ENCODE measurements around the gene RNU1-3. TPM values are rescaled to one million over a fixed set of nuclear protein-coding genes. Genes with fewer than 3 reads are reported as not detected.
"Not testable (repeated sequence)": the region's sequence is repeated elsewhere in the genome, so short reads cannot be mapped to it uniquely, and the experiment has no call there.

Gene RNU1-3
- total and polyA plus RNA-seq, 2 experiments from 2014 or later: under 0.01 TPM; not detected in 1

DNA sequence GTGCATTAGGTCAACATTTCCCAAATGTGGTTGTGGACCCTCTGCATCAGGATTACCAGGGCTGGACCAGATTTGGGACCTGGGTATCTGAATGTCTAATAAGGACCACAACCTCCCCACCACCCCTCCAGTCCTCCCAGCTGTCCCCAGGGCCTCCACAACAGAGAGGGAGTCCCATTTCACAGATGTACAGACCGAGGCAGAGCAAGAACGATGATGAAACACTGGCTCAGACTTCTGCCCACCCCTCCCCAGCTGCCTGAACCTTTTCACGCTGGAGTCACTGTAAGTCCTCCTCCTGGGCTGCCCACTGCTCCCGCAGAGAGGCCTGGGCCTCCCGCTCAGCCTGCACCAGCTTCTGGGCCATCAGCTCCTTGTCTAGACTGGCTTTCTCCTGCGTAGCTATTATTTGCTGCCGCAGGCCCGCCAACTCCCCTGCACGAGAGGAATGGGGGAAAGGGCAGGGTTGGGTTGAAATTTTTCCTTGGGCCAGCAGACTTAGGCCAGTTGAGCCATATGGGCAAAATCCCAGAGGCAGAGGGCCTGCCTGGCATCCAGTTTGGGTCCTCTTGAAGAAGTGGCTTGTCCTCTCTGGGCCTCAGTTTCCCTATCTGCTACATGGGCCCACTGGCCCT, 45.0 kb downstream of the RNU1-3 start:
- WGBS (ENCODE audit: low lambda C conversion rate, missing lambda C conversion rate): 95% methylated on average over 9 of the region's 9 CpGs
- not testable (repeated sequence) for H3K27ac ChIP-seq; H3K4me1 ChIP-seq (ENCODE audit: insufficient read depth); DNase-seq (ENCODE audit: low spot score); H3K4me2 ChIP-seq; H3K9me3 ChIP-seq (ENCODE audit: low read depth); H4K20me1 ChIP-seq (ENCODE audit: insufficient read depth, poor library complexity, severe bottlenecking); H3K79me2 ChIP-seq; H3K4me3 ChIP-seq; H3K27me3 ChIP-seq; H3K9me2 ChIP-seq (replicated peaks; ENCODE audit: insufficient read depth); H2AFZ ChIP-seq; H3K36me3 ChIP-seq (replicated peaks; ENCODE audit: insufficient read depth, low read depth)

DNA sequence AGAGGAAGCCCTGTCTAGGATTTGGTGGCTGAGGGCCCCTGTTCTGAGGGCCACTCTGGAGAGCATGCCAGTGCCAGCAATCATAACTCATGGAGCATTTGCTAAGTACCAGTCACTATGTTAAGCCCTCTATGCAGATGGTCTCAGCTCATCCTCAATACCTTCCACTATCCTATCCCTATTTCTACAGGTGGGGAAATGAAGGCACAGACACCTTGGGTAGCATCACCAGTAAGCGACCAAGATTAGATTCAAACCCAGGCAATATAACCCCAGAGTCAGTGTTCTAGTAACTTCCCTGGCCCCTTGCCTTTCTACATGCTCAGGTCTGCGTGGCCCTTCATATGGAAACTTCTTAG, 45.5 kb downstream of the RNU1-3 start:
- Histone ChIP-seq H3K27me3 (no peaks in the 10 kb centered on the region), H3K9me2 (replicated peaks; ENCODE audit: insufficient read depth) (no peaks in the 10 kb centered on the region), H3K27ac (no peak overlapping the region), H3K79me2 (no peaks in the 10 kb centered on the region), H3K4me2 (no peak overlapping the region), H3K4me3 (no peak overlapping the region), H2AFZ (no peak overlapping the region), H3K4me1 (ENCODE audit: insufficient read depth) (no peaks in the 10 kb centered on the region), H4K20me1 (ENCODE audit: insufficient read depth, poor library complexity, severe bottlenecking) (no peaks in the 10 kb centered on the region), H3K9me3 (ENCODE audit: low read depth) (no peaks in the 10 kb centered on the region), H3K36me3 (replicated peaks; ENCODE audit: insufficient read depth, low read depth) (no peaks in the 10 kb centered on the region)
- 95% methylated on average over 2 of the region's 2 CpGs for WGBS (ENCODE audit: low lambda C conversion rate, missing lambda C conversion rate)
- DNase-seq (ENCODE audit: low spot score): no peak
- no peak for TF ChIP-seq EZH2phosphoT487 (IDR thresholded peaks at IDR 0.05; ENCODE audit: low read depth, severe bottlenecking, unreplicated experiment)
- no peak for TF ChIP-seq EZH2 (IDR thresholded peaks at IDR 0.05; ENCODE audit: borderline replicate concordance)
- TF ChIP-seq, protein P1, sequence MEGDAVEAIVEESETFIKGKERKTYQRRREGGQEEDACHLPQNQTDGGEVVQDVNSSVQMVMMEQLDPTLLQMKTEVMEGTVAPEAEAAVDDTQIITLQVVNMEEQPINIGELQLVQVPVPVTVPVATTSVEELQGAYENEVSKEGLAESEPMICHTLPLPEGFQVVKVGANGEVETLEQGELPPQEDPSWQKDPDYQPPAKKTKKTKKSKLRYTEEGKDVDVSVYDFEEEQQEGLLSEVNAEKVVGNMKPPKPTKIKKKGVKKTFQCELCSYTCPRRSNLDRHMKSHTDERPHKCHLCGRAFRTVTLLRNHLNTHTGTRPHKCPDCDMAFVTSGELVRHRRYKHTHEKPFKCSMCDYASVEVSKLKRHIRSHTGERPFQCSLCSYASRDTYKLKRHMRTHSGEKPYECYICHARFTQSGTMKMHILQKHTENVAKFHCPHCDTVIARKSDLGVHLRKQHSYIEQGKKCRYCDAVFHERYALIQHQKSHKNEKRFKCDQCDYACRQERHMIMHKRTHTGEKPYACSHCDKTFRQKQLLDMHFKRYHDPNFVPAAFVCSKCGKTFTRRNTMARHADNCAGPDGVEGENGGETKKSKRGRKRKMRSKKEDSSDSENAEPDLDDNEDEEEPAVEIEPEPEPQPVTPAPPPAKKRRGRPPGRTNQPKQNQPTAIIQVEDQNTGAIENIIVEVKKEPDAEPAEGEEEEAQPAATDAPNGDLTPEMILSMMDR (IDR thresholded peaks at IDR 0.05; ENCODE audit: poor library complexity): no peak

DNA sequence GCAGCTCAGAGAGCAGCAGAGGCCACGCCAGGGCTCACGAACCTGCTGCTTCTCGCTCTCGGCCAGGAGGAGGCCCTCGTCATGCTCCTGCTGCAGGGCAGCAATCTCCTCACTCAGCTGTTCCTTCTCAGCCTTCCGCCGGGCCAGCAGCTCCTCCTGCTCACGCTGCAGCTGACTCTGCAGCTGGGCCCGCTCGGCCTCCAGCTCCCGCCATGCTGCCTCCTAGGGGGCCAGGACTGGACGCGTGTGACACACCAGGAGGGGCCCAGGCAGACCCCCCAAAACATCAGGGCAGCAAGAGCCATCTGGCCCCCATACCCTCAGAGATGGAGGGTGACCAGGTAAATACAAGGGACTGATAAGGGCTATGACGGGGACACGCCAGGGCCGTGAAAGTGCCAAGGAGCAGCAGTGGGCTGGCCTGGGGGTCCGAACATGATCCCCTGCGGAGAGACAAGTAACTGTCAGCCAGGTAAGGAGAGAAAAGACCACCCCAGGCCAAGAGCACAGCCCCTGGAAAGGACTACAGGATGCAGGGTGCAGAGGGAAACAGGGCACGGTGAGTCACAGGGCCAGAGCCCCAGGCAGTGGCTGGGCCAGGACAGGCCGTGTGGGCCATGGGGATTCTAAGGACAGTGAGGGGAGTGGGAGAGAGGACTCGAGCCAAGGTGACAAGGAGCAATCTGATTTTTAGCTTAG, 46.8 kb downstream of the RNU1-3 start:
- not testable (repeated sequence) for H3K27me3 ChIP-seq; H2AFZ ChIP-seq; H3K4me1 ChIP-seq (ENCODE audit: insufficient read depth); H3K36me3 ChIP-seq (replicated peaks; ENCODE audit: insufficient read depth, low read depth); H3K4me2 ChIP-seq; H4K20me1 ChIP-seq (ENCODE audit: insufficient read depth, poor library complexity, severe bottlenecking); H3K9me2 ChIP-seq (replicated peaks; ENCODE audit: insufficient read depth); H3K4me3 ChIP-seq; H3K9me3 ChIP-seq (ENCODE audit: low read depth); H3K79me2 ChIP-seq; DNase-seq (ENCODE audit: low spot score); H3K27ac ChIP-seq
- 92% methylated on average over 21 of the region's 21 CpGs for WGBS (ENCODE audit: low lambda C conversion rate, missing lambda C conversion rate)

DNA sequence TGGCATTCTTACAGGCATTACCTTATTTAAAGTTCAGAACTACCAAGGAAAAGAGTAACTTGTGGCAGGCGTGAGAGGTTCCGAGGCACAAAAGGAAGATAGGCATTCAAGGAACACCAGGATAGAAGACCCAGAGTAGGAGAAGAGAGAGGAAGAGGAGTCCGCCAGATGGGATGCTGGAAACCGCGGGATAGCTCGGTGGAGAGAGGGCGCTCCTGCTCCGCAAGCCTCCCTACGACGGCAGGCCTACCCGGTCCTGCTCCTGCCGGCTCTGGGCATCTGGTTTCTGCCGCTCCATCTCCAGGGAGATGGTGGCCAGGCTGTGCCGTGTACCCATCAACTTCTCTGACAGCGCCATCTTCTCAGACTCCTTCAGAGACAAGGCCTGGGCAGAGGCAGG, 48.0 kb downstream of the RNU1-3 start:
- Histone ChIP-seq H3K79me2 (no peaks in the 10 kb centered on the region), H3K4me2 (no peak overlapping the region), H3K4me1 (ENCODE audit: insufficient read depth) (peaks cover 7% of the 10 kb centered on the region), H3K9me3 (ENCODE audit: low read depth) (no peaks in the 10 kb centered on the region), H3K9me2 (replicated peaks; ENCODE audit: insufficient read depth) (no peaks in the 10 kb centered on the region), H4K20me1 (ENCODE audit: insufficient read depth, poor library complexity, severe bottlenecking) (no peaks in the 10 kb centered on the region), H2AFZ (no peak overlapping the region), H3K27me3 (no peaks in the 10 kb centered on the region), H3K36me3 (replicated peaks; ENCODE audit: insufficient read depth, low read depth) (no peaks in the 10 kb centered on the region), H3K4me3 (no peak overlapping the region), H3K27ac (no peak overlapping the region)
- 83% methylated on average over 15 of the region's 15 CpGs for WGBS (ENCODE audit: low lambda C conversion rate, missing lambda C conversion rate)
- DNase-seq (ENCODE audit: low spot score): no peak
- TF ChIP-seq EZH2 (IDR thresholded peaks at IDR 0.05; ENCODE audit: borderline replicate concordance) (no peak), EZH2phosphoT487 (IDR thresholded peaks at IDR 0.05; ENCODE audit: low read depth, severe bottlenecking, unreplicated experiment) (no peak)
- TF ChIP-seq, protein P1 (IDR thresholded peaks at IDR 0.05; ENCODE audit: poor library complexity): no peak
